GM18526 (cell line): ENCODE data around the gene KMT2C.

Source experiments
- POLR2A ChIP-seq: IDR thresholded peaks from 3 replicates; pipeline ENCODE4 v1.6.1; 2011; ENCODE audit not compliant: insufficient read length; ENCODE audit errors: extremely low read depth

Gene KMT2C

GRCh38 chr7:152089183-152089582 lies 346.6 kb downstream of the KMT2C start:
- TF ChIP-seq POLR2A: no peak

DNA sequence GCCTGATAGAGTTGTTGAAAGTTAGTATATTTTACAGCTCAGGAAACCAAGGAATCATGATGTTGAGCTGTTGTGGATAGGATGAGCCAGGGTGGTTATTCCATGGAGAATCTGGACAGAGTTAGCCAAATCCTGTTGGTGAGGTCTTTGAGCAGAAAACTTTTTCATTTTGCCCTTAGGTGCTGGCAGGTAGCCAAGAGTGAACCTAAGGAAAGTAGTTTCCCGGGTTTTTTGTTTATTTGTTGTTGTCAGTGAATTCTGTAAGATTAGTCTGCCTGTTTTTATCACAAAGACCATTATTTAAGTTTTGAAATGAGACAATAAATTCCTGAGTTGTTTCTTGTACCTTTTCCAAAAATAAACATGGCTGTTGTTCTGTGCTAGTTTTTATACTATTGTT lies 349.3 kb downstream of the KMT2C start:
- no peak for TF ChIP-seq POLR2A

DNA sequence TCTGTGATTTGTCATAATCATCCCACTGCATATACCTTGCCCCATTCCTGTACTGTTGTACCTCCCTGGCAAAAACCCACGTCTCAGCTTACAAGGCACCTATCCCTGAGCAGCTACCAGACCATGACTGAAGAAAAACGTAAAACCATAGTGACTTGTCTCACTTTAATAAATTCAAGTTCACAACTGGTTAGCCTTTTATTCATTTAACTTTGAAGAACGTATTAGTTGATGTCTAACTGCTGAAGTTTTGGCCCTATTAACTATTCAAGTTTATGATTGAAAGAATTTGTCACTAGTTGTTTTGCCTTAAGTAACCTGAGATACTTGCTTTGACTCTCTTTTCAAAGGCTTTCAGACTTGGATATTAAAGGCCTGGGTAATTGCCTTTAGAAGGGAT lies 350.7 kb downstream of the KMT2C start:
- TF ChIP-seq POLR2A: no peak
